Measurements from ENCODE around the gene FAT1. TPM values are rescaled to one million over a fixed set of nuclear protein-coding genes. Genes with fewer than 3 reads are reported as not detected.
"Not testable (repeated sequence)": the region's sequence is repeated elsewhere in the genome, so short reads cannot be mapped to it uniquely, and the experiment has no call there.

FAT1 gene
- total RNA-seq, 2 experiments from 2014 or later, result not detected

DNA sequence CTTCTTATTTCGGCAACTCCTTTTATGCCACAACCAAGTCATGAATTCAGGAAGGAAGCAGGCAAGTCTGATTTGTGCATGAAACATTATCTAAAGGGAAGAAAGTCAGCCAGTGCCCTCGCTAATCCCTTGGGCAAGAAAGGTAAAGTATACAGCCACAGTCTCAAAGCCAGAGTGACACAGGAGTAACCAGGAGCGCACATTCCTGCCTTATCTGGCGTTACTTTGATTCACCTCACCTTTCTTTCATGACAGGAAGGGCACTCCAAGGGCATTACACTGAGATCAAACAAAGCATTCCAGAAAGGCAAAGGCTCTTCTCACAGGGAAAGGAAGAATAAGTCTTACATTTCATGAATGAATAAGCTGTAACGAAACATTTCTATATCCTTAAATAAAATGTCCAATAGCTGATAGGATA is 38.8 kb downstream of the FAT1 start:
- no peak for DNase-seq
- no peak for ATAC-seq
- Mint-ChIP-seq H3K36me3 (ENCODE audit: low read depth) (no peaks in the 10 kb centered on the region), H3K27ac (no peak overlapping the region), H3K9me3 (ENCODE audit: insufficient read depth) (peaks cover 4% of the 10 kb centered on the region), H3K4me1 (ENCODE audit: low read depth) (no peaks in the 10 kb centered on the region), H3K27me3 (ENCODE audit: low read depth) (no peaks in the 10 kb centered on the region), H3K4me3 (no peak overlapping the region)
- ChIA-PET CTCF (no interaction called here), POLR2A (no interaction called here)

DNA sequence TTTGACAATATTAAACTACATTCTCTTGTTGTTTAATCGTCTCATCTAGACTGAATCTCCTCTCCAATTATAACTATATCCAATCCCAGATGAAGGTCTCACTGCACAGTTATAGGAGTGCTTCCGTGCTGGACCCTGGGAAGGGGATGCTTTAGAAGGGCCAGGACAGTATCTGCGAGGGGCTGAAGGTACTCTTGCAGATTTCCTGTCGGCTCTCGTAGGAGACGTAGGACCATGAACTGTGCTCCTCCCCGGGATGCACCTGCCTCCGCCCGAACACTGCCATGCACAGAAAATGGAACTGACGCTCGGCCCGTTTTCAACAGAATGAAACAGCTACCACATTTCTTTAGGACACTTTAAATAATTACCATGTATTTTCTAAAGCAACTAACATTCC is 39.4 kb downstream of the FAT1 start:
- no peaks in the 10 kb centered on the region for H3K27me3 Mint-ChIP-seq (ENCODE audit: low read depth)
- ATAC-seq, result no peak
- no peak overlapping the region for H3K4me3 Mint-ChIP-seq
- H3K4me1 Mint-ChIP-seq (ENCODE audit: low read depth), result no peaks in the 10 kb centered on the region
- no peaks in the 10 kb centered on the region for H3K36me3 Mint-ChIP-seq (ENCODE audit: low read depth)
- ChIA-PET CTCF (no interaction called here), POLR2A (no interaction called here)
- no peak for DNase-seq
- H3K27ac Mint-ChIP-seq, result no peak overlapping the region
- H3K9me3 Mint-ChIP-seq (ENCODE audit: insufficient read depth), result peaks cover 4% of the 10 kb centered on the region

DNA sequence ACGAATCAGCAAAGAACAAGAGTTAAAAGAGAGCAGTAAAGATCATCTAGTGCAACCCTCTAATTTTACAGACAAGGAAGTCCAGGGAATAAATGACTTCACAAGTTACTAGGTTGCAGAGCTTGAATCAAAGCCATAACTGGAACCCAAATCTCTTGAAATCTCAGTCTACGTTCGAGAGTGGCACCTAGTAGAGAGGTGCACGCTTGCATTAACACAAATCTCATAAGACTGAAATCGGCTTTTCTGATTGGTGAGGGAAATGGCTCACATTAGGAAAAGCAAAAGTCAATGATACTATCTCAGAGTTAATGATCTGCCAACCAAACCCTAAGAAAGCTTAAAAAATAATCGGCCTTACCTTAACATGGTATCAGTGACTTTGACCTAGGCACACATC is 43.0 kb downstream of the FAT1 start:
- no peak for DNase-seq
- peaks cover 4% of the 10 kb centered on the region for H3K9me3 Mint-ChIP-seq (ENCODE audit: insufficient read depth)
- H3K27ac Mint-ChIP-seq, result no peak overlapping the region
- ATAC-seq, result no peak
- H3K27me3 Mint-ChIP-seq (ENCODE audit: low read depth), result no peaks in the 10 kb centered on the region
- ChIA-PET CTCF (no interaction called here), POLR2A (no interaction called here)
- no peaks in the 10 kb centered on the region for H3K36me3 Mint-ChIP-seq (ENCODE audit: low read depth)
- no peaks in the 10 kb centered on the region for H3K4me1 Mint-ChIP-seq (ENCODE audit: low read depth)
- H3K4me3 Mint-ChIP-seq, result no peak overlapping the region

DNA sequence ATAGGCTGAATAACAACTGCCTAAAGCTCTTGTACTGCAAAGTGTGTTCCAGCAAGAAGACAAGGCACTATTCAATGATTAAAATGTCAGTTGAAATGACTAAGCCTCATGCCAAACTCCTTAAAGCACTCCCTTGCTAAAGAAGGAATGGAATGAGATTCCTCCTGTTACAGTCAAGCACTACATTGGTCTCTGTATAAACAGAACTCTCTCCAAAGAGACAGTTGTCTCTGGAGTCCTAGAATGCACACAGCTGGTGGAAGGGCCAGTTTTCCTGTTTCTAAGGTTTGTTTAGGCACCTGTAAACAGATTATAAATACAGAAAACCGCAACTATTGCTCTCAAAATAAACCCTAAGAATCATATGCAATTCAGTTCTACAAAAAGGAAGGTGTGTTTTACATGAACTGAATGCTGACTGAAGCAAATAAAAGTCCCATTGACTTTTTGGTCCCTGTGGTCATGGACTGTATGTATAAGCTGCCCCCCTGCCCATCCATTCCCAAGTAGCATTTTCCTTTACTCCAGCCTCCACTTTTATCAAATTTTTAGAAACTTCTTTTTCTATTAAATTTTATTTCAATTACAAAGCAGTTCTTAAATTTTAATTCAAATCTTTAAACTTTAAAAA is 47.0 kb downstream of the FAT1 start:
- Mint-ChIP-seq H3K4me1 (ENCODE audit: low read depth) (no peaks in the 10 kb centered on the region), H3K9me3 (ENCODE audit: insufficient read depth) (no peaks in the 10 kb centered on the region), H3K36me3 (ENCODE audit: low read depth) (no peaks in the 10 kb centered on the region), H3K27ac (no peak overlapping the region), H3K4me3 (no peak overlapping the region), H3K27me3 (ENCODE audit: low read depth) (no peaks in the 10 kb centered on the region)
- no peak for DNase-seq
- ATAC-seq, result no peak
- CTCF ChIA-PET, result no interaction called here
- POLR2A ChIA-PET, result no interaction called here

DNA sequence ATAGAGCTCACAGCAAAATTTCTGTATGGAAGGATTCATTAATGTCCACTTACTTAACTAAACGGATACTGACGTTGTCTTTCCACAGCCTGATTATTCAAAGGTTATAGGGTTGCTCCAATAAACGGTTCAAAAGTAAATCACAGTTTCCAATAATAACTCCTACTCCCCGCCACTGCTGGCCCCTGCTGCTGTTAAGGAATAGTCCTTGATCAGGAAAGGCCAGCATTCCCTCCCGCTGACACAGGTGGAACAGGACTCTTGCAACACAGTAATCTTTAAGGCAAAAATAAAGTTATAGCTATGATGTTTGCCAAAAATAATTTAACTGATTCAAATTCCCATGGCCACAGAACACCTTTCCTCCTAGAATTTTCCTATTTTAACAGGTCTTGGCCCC is 53.9 kb downstream of the FAT1 start:
- no peak for ATAC-seq
- POLR2A ChIA-PET, result no interaction called here

DNA sequence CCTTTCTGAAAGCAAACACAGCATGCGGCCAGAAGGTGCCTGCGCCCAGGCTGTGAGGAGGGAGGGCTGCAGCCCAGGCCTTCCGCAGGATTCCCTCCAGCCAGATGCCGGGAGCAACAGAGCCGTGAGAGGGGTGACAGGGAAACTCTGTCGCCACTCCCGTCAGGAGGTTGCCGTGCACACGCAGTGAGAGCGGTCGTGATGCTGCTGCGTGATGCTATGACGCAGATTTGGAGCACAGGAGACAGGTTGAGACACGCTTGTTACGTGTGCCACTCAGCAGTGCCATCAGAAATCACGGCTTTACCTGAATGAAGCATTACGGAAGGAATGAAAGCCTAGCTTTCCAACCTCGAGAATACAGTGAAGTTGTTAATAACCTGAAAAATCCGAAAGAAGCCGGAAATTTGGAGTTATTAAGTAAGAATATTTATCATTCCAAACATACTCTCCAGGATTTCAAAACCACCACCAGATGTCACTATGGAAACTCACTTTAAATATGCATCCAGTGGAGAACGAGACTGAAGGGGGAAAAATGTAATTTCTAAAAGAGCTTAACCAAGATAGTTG is 54.4 kb downstream of the FAT1 start:
- no peaks in the 10 kb centered on the region for H3K9me3 Mint-ChIP-seq (ENCODE audit: insufficient read depth)
- no peaks in the 10 kb centered on the region for H3K4me1 Mint-ChIP-seq (ENCODE audit: low read depth)
- no peak overlapping the region for H3K4me3 Mint-ChIP-seq
- no peak overlapping the region for H3K27ac Mint-ChIP-seq
- no peak for DNase-seq
- no peak for ATAC-seq
- CTCF ChIA-PET, result no interaction called here
- no peaks in the 10 kb centered on the region for H3K36me3 Mint-ChIP-seq (ENCODE audit: low read depth)
- H3K27me3 Mint-ChIP-seq (ENCODE audit: low read depth), result no peaks in the 10 kb centered on the region
- POLR2A ChIA-PET, result no interaction called here

More for the DNA sequence above, 53.9 kb downstream of the FAT1 start:
- CTCF ChIA-PET, result no interaction called here
- Mint-ChIP-seq H3K27me3 (ENCODE audit: low read depth) (no peaks in the 10 kb centered on the region), H3K9me3 (ENCODE audit: insufficient read depth) (no peaks in the 10 kb centered on the region), H3K4me1 (ENCODE audit: low read depth) (no peaks in the 10 kb centered on the region), H3K4me3 (no peak overlapping the region), H3K27ac (no peak overlapping the region), H3K36me3 (ENCODE audit: low read depth) (no peaks in the 10 kb centered on the region)
- no peak for DNase-seq

DNA sequence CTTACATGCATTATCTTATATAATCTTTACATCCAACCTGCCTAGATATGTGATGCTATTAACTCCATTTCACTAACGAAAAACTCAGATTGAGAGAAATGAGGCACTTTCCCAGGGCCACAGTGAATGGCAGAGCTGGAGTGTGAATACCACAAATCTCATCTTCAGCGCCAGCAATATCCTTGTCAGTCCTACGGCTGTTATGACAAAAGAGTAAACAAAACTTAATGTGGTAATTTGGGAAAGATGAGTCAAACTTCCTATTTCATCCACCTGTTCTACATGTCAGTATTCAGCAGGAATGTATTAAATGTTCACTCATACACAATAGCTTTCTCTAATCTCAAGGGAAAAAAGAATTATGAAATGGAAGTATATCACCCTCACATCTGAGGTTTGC is 56.9 kb downstream of the FAT1 start:
- POLR2A ChIA-PET, result no interaction called here

DNA sequence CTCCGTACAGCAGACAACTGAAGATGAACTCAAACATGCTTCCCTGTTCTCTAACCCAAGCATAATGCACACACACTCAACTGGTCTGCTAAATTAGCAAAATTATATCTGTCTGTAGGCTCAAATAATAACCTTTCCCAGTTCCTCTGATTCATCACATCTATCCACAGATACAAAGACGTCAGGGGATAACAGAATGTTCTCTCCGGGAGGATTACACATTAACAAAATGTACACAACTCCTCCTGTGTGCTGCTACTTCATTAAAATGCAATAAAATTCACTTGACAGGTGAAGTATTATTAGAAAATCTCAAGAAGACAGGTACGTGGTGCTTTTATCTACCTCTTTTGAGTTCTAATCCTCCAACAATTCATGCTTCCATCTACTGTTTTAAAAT is 57.4 kb downstream of the FAT1 start:
- Mint-ChIP-seq H3K9me3 (ENCODE audit: insufficient read depth) (no peaks in the 10 kb centered on the region), H3K27ac (no peak overlapping the region), H3K36me3 (ENCODE audit: low read depth) (no peaks in the 10 kb centered on the region), H3K4me3 (no peak overlapping the region), H3K27me3 (ENCODE audit: low read depth) (no peaks in the 10 kb centered on the region), H3K4me1 (ENCODE audit: low read depth) (no peaks in the 10 kb centered on the region)
- ChIA-PET POLR2A (no interaction called here), CTCF (no interaction called here)
- DNase-seq, result no peak
- ATAC-seq, result no peak

More for the DNA sequence above, 56.9 kb downstream of the FAT1 start:
- Mint-ChIP-seq H3K9me3 (ENCODE audit: insufficient read depth) (no peaks in the 10 kb centered on the region), H3K36me3 (ENCODE audit: low read depth) (no peaks in the 10 kb centered on the region), H3K27ac (no peak overlapping the region), H3K4me1 (ENCODE audit: low read depth) (no peaks in the 10 kb centered on the region), H3K27me3 (ENCODE audit: low read depth) (no peaks in the 10 kb centered on the region), H3K4me3 (no peak overlapping the region)
- CTCF ChIA-PET, result no interaction called here
- ATAC-seq (no peak), DNase-seq (no peak)

DNA sequence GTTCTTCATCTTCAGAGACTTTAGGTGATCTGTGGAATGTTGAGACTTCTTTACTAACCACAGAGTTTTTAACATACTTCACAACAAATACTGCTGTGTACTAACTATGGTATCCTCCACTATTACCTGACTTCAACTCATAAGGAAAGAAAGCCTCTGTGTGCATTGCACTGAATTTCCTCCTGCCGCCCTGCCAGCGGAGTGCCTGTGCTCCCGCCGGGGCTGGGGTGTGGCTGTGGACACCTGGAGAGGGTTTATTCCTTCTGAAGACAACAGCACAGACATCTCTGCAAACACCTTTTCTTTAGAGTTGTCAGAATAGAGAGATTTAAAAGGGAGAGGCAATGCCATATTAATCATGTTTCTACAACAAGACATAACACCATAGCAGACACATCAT is 63.3 kb downstream of the FAT1 start:
- Mint-ChIP-seq H3K9me3 (ENCODE audit: insufficient read depth) (no peaks in the 10 kb centered on the region), H3K36me3 (ENCODE audit: low read depth) (no peaks in the 10 kb centered on the region), H3K27ac (no peak overlapping the region), H3K27me3 (ENCODE audit: low read depth) (no peaks in the 10 kb centered on the region), H3K4me1 (ENCODE audit: low read depth) (no peaks in the 10 kb centered on the region), H3K4me3 (no peak overlapping the region)
- no peak for DNase-seq
- ChIA-PET CTCF (no interaction called here), POLR2A (no interaction called here)
- ATAC-seq, result no peak

DNA sequence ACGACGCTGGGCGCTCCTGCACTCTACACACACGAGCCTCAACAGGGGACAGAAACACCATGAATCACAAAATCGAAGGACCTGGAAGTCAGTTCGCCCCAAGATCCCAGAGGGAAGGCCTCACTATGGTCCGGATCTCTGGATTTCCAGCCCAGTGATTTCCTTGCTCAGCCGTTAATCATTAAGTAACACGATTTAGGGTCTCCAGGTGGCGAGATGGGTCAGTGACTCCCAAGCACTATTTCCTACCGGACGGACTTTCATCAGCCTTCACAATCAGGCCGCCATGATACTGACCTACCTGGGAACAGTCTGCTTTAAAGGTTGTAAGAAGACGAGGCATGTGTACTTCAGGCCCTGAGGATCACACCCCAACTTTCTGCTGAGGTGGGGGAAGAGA is 63.7 kb downstream of the FAT1 start:
- no peaks in the 10 kb centered on the region for H3K27me3 Mint-ChIP-seq (ENCODE audit: low read depth)
- POLR2A ChIA-PET, result no interaction called here
- H3K9me3 Mint-ChIP-seq (ENCODE audit: insufficient read depth), result no peaks in the 10 kb centered on the region

DNA sequence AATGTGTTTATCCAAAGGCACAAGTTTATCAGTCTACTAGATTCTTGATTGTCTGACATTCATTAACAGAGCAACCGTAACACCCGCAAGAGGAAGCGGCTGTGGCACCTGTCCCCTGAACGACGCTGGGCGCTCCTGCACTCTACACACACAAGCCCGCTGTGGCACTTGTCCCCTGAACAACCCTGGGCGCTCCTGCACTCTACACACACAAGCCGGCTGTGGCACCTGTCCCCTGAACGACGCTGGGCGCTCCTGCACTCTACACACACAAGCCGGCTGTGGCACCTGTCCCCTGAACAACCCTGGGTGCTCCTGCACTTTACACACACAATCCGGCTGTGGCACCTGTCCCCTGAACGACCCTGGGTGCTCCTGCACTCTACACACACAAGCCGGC is 64.2 kb downstream of the FAT1 start:
- H3K4me1 Mint-ChIP-seq (ENCODE audit: low read depth); POLR2A ChIA-PET; CTCF ChIA-PET; H3K27ac Mint-ChIP-seq; H3K27me3 Mint-ChIP-seq (ENCODE audit: low read depth); H3K36me3 Mint-ChIP-seq (ENCODE audit: low read depth); H3K9me3 Mint-ChIP-seq (ENCODE audit: insufficient read depth); DNase-seq; H3K4me3 Mint-ChIP-seq; ATAC-seq: not testable (repeated sequence)

More for the DNA sequence above, 63.7 kb downstream of the FAT1 start:
- DNase-seq (no peak), ATAC-seq (no peak)
- Mint-ChIP-seq H3K27ac (no peak overlapping the region), H3K4me1 (ENCODE audit: low read depth) (no peaks in the 10 kb centered on the region), H3K36me3 (ENCODE audit: low read depth) (no peaks in the 10 kb centered on the region), H3K4me3 (no peak overlapping the region)
- CTCF ChIA-PET, result no interaction called here

DNA sequence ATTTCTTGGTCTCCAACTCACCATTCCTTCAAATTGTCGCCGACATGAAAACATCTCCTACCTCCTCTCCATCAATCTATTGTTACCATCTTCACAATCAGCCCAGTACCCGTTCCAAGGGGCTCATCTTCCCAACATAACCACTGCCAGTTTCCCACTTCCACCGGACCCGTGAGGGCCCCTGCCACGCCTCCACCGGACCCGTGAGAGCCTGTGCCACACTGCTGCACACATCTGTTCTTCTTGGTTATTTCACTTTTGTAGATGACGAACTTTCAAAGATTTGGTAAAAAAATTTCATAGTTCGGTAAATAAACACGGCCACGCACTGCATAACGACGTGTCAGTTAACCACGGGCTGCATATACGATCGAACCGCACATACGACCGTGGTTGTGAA is 65.0 kb downstream of the FAT1 start:
- POLR2A ChIA-PET, result no interaction called here
- CTCF ChIA-PET, result no interaction called here
- no peak for DNase-seq
- H3K27ac Mint-ChIP-seq, result no peak overlapping the region
- H3K4me1 Mint-ChIP-seq (ENCODE audit: low read depth), result no peaks in the 10 kb centered on the region
- no peak overlapping the region for H3K4me3 Mint-ChIP-seq
- no peaks in the 10 kb centered on the region for H3K9me3 Mint-ChIP-seq (ENCODE audit: insufficient read depth)
- no peak for ATAC-seq
- no peaks in the 10 kb centered on the region for H3K36me3 Mint-ChIP-seq (ENCODE audit: low read depth)
- no peaks in the 10 kb centered on the region for H3K27me3 Mint-ChIP-seq (ENCODE audit: low read depth)

DNA sequence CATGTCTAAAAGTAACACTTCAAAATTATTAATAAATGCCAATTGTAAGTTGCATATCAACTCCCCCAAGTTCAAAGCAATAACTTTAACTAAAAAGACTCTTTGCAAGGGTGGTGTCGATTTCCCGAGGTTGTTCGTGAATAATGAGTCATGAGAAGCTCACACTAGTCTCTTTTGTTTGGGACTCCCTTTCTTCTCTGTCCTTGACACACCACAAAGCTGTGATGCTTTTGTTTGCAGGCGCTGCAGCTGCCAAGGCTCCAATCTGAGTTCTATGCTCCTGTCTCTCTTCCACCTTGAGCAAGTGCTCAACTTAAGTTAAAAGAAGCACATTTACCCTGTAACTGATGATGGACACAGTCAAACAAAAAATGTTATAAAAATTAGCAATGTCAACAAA is 65.9 kb downstream of the FAT1 start:
- H3K4me3 Mint-ChIP-seq, result no peak overlapping the region
- ATAC-seq (no peak), DNase-seq (no peak)
- POLR2A ChIA-PET, result no interaction called here
- no peaks in the 10 kb centered on the region for H3K9me3 Mint-ChIP-seq (ENCODE audit: insufficient read depth)
- no peaks in the 10 kb centered on the region for H3K36me3 Mint-ChIP-seq (ENCODE audit: low read depth)
- H3K4me1 Mint-ChIP-seq (ENCODE audit: low read depth), result no peaks in the 10 kb centered on the region
- no peak overlapping the region for H3K27ac Mint-ChIP-seq
- CTCF ChIA-PET, result no interaction called here
- H3K27me3 Mint-ChIP-seq (ENCODE audit: low read depth), result no peaks in the 10 kb centered on the region
